ENCODE measurements around the gene EFNA4. TPM values are rescaled to one million over a fixed set of nuclear protein-coding genes. Genes with fewer than 3 reads are reported as not detected.
A peak's percentile ranks its signal among the peaks of the same experiment; 100 is the strongest.

EFNA4 gene
- polyA plus RNA-seq, 2 of the 4 experiments (the other 2 are of a cell fraction), result 3.1 to 8.7 TPM

DNA sequence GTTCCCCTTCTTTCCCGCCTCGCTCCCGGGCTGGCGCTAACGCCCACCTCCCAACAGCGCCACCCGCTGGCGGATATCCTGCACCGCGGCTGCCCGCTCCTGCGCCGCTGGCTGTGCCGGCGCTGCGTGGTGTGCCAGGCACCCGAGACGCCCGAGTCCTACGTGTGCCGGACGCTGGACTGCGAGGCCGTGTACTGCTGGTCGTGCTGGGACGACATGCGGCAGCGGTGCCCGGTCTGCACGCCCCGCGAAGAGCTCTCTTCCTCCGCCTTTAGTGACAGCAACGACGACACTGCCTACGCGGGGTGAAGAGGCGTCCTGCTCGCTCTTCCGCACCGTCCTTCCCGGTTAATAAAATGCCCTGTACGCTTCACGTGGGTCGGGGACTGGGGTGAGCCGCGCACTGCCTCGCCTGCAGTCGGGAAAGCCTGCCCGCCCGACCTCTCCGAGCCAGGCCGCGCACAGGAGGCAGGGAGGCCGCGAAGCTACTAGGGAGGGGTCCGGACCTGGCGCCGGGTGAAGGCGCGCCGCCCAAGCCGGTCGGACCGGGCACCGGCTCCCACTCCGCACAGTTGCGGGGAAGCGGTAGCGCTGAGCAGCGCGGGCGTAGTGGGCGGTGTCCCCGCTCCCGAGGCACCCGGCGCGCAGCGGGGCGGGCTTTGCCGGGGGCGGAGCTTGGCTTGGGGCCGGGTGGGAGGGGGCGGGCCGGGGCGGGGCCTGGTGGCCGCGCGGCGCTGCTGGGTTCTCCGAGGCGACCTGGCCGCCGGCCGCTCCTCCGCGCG lies 12.8 kb upstream of the EFNA4 start, which contains the start of gene ADAM15 (continued):
- TF ChIP-seq RNF2 (IDR thresholded peaks at IDR 0.05; ENCODE audit: borderline replicate concordance, low read depth), result peak; percentile 86; the same call in 1 of the 2 replicates
- TF ChIP-seq, protein P1, sequence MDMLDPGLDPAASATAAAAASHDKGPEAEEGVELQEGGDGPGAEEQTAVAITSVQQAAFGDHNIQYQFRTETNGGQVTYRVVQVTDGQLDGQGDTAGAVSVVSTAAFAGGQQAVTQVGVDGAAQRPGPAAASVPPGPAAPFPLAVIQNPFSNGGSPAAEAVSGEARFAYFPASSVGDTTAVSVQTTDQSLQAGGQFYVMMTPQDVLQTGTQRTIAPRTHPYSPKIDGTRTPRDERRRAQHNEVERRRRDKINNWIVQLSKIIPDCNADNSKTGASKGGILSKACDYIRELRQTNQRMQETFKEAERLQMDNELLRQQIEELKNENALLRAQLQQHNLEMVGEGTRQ (IDR thresholded peaks at IDR 0.05), result peak; percentile 38
- no peak for TF ChIP-seq POLR2AphosphoS2 (conservative IDR thresholded peaks at IDR 0.05; ENCODE audit: low read length)
- TF ChIP-seq CHD4 (IDR thresholded peaks at IDR 0.05; ENCODE audit: borderline replicate concordance), result no peak
- peak; percentile 29; the same call in 1 of the 2 replicates for TF ChIP-seq BHLHE40 (IDR thresholded peaks at IDR 0.05; ENCODE audit: low read depth, low read length)
- TF ChIP-seq RARB (CRISPR knock-in tag; IDR thresholded peaks at IDR 0.05), result no peak
- TF ChIP-seq, protein P2, sequence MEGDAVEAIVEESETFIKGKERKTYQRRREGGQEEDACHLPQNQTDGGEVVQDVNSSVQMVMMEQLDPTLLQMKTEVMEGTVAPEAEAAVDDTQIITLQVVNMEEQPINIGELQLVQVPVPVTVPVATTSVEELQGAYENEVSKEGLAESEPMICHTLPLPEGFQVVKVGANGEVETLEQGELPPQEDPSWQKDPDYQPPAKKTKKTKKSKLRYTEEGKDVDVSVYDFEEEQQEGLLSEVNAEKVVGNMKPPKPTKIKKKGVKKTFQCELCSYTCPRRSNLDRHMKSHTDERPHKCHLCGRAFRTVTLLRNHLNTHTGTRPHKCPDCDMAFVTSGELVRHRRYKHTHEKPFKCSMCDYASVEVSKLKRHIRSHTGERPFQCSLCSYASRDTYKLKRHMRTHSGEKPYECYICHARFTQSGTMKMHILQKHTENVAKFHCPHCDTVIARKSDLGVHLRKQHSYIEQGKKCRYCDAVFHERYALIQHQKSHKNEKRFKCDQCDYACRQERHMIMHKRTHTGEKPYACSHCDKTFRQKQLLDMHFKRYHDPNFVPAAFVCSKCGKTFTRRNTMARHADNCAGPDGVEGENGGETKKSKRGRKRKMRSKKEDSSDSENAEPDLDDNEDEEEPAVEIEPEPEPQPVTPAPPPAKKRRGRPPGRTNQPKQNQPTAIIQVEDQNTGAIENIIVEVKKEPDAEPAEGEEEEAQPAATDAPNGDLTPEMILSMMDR (IDR thresholded peaks at IDR 0.05), result peak; percentile 89

DNA sequence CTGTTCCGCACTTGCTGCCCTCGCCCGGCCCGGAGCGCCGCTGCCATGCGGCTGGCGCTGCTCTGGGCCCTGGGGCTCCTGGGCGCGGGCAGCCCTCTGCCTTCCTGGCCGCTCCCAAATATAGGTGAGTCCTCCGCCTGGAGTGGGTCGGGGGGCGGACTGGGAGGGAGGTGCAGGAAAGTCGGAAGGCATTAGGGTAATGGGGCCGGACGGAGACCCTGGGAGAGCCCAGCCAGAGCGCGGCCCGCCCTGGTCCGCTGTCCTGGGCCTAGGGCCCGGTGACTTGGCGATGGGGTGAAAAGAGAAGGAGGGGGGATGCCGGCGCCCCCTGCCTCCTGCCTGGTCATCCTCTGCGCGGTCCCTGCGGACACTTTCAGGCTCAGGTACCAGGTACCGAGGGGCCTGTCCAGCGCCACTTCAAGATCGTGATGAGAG lies 12.2 kb upstream of the EFNA4 start:
- ATAC-seq, result peak in 1 of 2 experiments; percentile 23; a peak in 4 of 6 replicates

More for the DNA sequence above, 12.2 kb upstream of the EFNA4 start:
- peak overlapping the region; percentile 93 to 94 for H3K27ac ChIP-seq
- POLR2A ChIA-PET, result interaction anchor here (0.7 to 1.4 kb wide), 8 partner anchors 8 to 81 kb away, joined by 3 to 6 read pairs (median 4); partner anchors contain the start of gene SHC1
- FAIRE-seq (no peak), DNase-seq (ENCODE audit: low read depth in 1 of 2, low spot score in 1 of 2) (no peak)
- H3K4me3 ChIP-seq, result peak overlapping the region; percentile 94
- 0% methylated on average over 14 of the region's 31 CpGs for WGBS (ENCODE audit: missing lambda C conversion rate)
- H3K4me2 ChIP-seq, result peak overlapping the region; percentile 97
- peaks cover 22% of the 10 kb centered on the region for H3K4me1 ChIP-seq
- TF ChIP-seq, protein P3, sequence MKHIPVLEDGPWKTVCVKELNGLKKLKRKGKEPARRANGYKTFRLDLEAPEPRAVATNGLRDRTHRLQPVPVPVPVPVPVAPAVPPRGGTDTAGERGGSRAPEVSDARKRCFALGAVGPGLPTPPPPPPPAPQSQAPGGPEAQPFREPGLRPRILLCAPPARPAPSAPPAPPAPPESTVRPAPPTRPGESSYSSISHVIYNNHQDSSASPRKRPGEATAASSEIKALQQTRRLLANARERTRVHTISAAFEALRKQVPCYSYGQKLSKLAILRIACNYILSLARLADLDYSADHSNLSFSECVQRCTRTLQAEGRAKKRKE (CRISPR knock-in tag; IDR thresholded peaks at IDR 0.05; ENCODE audit: low read depth), result no peak
- TF ChIP-seq CBX8 (IDR thresholded peaks at IDR 0.05), result no peak
- TF ChIP-seq, protein P4, sequence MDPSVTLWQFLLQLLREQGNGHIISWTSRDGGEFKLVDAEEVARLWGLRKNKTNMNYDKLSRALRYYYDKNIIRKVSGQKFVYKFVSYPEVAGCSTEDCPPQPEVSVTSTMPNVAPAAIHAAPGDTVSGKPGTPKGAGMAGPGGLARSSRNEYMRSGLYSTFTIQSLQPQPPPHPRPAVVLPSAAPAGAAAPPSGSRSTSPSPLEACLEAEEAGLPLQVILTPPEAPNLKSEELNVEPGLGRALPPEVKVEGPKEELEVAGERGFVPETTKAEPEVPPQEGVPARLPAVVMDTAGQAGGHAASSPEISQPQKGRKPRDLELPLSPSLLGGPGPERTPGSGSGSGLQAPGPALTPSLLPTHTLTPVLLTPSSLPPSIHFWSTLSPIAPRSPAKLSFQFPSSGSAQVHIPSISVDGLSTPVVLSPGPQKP (IDR thresholded peaks at IDR 0.05; ENCODE audit: low read depth, low read length), result no peak
- peak; percentile 44; the same call in 1 of the 2 replicates for TF ChIP-seq PHF8 (IDR thresholded peaks at IDR 0.05; ENCODE audit: borderline replicate concordance, low read depth)
- TF ChIP-seq, protein P5, sequence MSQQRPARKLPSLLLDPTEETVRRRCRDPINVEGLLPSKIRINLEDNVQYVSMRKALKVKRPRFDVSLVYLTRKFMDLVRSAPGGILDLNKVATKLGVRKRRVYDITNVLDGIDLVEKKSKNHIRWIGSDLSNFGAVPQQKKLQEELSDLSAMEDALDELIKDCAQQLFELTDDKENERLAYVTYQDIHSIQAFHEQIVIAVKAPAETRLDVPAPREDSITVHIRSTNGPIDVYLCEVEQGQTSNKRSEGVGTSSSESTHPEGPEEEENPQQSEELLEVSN (IDR thresholded peaks at IDR 0.05; ENCODE audit: borderline replicate concordance, low read depth), result no peak
- TF ChIP-seq EP300 (IDR thresholded peaks at IDR 0.05), result no peak
- TF ChIP-seq, protein P1 (IDR thresholded peaks at IDR 0.05), result no peak
- no peak for TF ChIP-seq ESRRA (IDR thresholded peaks at IDR 0.05; ENCODE audit: borderline replicate concordance, low read length)
- TF ChIP-seq ZSCAN20 (CRISPR knock-in tag; IDR thresholded peaks at IDR 0.05), result no peak
- TF ChIP-seq, protein P6, sequence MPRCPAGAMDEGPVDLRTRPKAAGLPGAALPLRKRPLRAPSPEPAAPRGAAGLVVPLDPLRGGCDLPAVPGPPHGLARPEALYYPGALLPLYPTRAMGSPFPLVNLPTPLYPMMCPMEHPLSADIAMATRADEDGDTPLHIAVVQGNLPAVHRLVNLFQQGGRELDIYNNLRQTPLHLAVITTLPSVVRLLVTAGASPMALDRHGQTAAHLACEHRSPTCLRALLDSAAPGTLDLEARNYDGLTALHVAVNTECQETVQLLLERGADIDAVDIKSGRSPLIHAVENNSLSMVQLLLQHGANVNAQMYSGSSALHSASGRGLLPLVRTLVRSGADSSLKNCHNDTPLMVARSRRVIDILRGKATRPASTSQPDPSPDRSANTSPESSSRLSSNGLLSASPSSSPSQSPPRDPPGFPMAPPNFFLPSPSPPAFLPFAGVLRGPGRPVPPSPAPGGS (IDR thresholded peaks at IDR 0.05), result peak; percentile 46; the same call in 1 of the 3 replicates
- no peak for TF ChIP-seq SMC3 (IDR thresholded peaks at IDR 0.05)
- TF ChIP-seq POLR2A (IDR thresholded peaks at IDR 0.05; ENCODE audit: low read length), result peak; percentile 35
- no peak for TF ChIP-seq RNF2 (IDR thresholded peaks at IDR 0.05; ENCODE audit: borderline replicate concordance, low read depth)
- TF ChIP-seq RAD21 (conservative IDR thresholded peaks at IDR 0.05 in 1 of 2, IDR thresholded peaks at IDR 0.05 in 1 of 2), result no peak
- TF ChIP-seq, protein P2 (IDR thresholded peaks at IDR 0.05), result no peak; the same call in 2 of the 3 replicates
- TF ChIP-seq FOXS1 (CRISPR knock-in tag; IDR thresholded peaks at IDR 0.05), result no peak
- H3K9me3 ChIP-seq, result no peaks in the 10 kb centered on the region
- CTCF ChIA-PET, result interaction anchor here (1.0 to 27.3 kb wide), 11 partner anchors 10 to 447 kb away, joined by 3 to 350 read pairs (median 3); partner anchors contain the start of genes EFNA3, EFNA4 and KRTCAP2

Measured in A549 (cell line).